NCI-H2029 (cell line): Measurements from ENCODE around the gene CHMP1B.
A peak's percentile ranks its signal among the peaks of the same experiment; 100 is the strongest.

Experiments used
- DNase-seq: peaks from one replicate; lab custom pipeline; 2025; lab: John Stamatoyannopoulos, UW

Gene CHMP1B, protein sequence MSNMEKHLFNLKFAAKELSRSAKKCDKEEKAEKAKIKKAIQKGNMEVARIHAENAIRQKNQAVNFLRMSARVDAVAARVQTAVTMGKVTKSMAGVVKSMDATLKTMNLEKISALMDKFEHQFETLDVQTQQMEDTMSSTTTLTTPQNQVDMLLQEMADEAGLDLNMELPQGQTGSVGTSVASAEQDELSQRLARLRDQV

DNA sequence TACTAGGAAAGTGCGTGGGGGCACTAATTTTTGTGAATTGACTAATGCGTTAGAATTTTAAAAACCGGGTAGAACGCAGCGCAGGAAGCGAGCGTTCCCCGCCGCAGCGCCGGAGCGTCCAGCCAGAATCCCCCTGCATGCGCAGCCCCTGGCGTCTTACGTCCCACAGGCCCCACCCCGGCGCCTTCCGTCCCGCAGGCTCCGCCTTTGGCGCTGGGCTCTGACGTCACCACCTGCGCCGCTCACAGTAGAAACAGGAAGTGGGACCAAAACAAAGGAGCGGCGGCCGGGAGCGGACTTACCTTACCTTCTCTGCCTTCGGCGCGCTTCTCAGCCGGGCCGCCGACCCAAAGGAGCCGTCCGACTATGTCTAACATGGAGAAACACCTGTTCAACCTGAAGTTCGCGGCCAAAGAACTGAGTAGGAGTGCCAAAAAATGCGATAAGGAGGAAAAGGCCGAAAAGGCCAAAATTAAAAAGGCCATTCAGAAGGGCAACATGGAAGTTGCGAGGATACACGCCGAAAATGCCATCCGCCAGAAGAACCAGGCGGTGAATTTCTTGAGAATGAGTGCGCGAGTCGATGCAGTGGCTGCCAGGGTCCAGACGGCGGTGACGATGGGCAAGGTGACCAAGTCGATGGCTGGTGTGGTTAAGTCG lies at the start of gene CHMP1B:
CHMP1B (plus strand) TSS at position 268 of the 660 bp plus-strand sequence; CDS start at position 367, 99 bp downstream.
- peak; percentile 91 for DNase-seq

DNA sequence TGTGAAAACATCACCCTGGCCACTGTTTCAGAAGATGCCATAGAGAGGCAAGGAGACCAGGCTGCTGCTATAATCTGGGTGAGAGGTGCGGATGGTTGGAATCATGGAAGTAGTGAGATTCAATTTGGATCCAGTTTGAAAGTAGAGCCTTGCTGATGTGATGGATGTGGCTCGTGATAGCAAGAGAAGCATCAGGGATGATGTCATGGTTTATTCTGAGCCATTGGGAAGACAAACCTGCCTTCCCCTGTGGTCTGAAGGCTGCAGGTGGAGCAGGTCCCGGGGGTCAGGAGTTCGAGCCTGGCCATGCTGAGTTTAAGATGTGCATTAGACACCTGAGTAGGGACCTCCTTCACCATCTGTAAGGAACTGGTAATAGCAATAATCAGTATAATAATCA lies 49.6 kb upstream of the CHMP1B start:
- no peak for DNase-seq

DNA sequence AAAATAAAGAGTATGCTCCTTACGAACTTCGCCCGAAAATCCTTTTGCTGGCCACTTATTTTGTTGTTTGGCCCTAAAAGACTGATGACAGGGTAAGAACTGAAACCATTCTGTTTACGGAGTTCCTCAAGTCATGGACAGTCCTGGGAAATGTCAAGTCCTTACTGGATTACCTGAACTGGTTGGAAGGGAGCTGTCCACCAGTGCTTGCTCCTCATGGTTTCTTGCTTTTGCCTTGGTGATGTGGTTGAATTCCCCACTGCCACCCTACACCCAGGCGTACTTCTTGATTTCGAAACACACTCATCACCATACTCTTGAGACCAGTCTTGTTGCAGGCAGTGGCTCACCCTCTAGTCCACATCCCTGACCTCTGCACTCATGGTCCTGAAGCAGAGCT lies 49.1 kb upstream of the CHMP1B start:
- DNase-seq, result no peak

DNA sequence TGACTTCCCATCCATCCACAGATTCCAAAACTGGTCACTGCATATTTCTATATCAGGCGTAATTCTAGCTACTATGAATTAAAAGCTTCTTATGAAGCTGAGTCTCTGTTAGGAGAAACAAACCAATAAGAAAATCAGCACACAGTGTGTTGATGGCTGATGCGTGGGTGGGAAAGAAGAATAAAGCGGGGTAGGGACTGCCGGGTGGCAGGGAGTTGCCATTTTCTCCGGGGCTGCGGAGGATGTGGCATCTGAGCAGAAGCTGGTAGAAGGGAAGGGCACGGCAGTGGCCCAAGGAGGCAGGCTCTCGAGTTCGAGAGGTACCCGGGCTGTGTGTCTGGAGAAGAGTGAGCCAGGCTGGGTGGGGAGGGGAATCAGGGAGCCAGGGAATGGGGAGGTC lies 48.6 kb upstream of the CHMP1B start:
- no peak for DNase-seq

DNA sequence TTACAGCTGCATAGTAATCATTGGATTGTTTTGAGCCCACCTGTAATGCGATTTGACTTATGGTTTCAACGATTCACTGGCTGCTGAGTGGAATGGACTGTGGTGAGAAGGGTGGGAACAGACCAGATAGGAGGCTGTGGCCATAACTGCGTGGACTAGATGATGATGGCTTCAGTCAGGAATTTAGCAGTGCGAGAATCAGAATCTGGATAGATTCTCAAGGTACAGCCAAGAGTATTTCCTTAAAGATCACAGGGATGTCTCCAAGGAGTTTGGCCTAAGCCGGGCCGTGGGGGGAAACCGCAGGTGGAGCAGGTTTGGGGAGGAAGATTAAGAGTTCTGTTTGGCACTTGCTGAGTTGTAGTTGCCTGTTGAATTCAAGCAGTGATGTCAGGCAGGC lies 44.0 kb upstream of the CHMP1B start:
- no peak for DNase-seq

DNA sequence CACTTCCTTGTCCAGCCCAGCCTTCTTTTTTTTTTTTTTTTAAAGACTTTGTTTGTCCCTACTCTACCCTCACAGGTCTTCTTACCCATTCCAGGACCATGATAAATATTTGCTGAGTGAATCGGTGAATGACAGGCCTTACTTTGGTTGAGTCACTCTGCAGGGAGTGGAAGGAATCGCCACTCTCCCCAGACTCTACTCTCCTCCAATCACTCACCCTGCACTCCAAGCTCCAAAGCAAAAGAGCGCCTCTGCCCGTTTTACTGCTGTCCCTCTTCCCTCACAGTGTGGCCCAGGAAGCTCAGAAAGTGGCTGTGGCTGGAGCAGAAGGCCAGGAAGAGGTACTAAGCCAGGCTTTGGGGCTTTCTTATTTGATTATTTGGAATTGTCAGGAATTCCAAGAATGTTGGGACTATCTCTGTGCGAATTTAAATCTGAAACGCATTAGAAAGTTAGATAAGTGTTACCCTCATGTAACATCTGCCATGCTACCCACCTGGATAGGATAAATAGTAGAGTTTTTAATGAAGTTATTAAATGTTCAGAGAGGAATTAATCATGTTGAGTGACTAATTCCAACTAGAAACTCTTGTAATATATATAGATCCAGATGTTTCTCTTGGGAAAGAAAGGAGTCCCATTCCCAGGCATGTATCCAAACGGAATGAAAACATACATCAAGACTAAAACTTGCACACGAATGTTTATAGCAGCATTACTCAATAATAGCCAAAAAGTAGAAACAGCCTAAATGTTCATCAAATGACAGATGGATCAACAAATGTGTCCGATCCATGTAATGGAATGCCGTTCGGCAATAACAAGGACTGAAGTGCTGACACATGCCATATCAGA lies 43.0 kb upstream of the CHMP1B start:
- no peak for DNase-seq

DNA sequence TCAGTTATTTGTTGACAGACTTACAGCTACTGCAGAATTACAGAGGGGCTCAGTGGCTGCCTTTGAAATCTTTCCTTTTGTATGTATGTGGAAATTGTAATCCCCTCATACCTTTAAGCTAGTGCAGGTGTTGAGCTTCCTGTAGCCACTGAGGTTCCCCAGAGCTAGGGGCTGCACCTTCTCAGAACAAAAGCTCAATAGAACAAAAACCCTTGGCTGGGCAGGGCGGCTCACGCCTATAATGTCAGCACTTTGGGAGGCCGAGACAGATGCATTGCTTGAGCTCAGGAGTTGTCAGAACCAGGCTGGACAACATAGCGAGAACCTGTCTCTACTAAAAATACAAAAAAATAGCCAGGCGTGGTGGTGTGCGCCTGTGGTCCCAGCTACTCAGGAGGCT lies 41.3 kb upstream of the CHMP1B start:
- no peak for DNase-seq

DNA sequence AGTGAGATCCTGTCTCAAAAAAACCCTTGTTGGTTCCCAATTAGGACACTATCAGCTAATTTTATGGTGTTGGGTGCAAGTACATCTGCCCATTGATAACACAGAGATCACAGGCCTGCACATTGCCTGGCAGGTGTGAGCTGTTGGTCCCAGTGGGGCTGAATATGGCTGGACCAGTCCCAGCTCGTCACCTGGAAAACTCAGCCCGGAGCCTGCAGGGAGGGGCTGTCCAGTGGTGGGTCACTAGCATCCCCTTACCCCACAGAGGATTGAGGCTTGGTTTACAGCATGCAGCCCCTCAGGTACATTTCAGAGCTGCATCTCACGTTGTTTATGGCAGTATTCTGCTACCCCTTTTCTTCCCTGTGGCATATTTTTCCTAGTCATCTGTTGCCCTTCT lies 40.8 kb upstream of the CHMP1B start:
- DNase-seq, result no peak

DNA sequence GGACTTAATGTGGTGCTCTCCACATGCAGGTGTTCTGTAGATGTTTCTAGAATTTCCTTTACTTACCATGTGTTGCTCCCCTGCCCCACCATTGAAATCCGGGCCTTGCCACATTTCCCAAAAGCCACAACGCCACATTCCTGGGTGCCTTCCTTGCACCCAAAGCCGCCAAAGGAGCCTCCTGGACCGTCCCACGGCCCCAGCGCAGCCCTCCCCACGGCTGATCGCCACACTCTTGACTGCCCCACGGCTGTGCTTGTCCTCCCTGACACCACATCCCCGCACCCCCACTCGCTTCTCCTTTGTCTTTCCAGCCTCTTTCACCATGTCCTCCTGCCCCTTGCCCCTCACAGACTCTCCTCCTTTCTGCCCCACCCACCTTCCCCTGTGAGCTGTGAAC lies 40.2 kb upstream of the CHMP1B start:
- DNase-seq, result no peak

DNA sequence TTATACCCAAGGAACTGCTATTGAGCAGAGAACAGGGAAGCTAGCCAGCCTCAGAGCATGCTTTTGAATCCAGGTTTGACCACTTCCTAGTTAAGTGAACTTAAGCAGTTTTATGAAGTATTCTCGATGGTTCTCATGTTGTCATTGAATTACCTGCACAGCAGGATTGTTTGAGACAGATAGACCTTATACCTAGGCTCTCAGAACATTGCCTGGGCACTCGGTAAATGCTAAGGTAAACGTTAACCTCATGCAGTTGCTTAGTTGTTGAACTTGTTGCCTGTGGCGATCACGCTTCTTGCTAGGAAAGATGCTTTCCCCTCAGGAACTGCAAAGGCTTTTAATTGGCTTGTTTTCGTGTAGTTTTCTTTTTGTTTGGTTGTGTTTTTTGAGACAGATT lies 34.0 kb upstream of the CHMP1B start:
- DNase-seq, result peak; percentile 13

DNA sequence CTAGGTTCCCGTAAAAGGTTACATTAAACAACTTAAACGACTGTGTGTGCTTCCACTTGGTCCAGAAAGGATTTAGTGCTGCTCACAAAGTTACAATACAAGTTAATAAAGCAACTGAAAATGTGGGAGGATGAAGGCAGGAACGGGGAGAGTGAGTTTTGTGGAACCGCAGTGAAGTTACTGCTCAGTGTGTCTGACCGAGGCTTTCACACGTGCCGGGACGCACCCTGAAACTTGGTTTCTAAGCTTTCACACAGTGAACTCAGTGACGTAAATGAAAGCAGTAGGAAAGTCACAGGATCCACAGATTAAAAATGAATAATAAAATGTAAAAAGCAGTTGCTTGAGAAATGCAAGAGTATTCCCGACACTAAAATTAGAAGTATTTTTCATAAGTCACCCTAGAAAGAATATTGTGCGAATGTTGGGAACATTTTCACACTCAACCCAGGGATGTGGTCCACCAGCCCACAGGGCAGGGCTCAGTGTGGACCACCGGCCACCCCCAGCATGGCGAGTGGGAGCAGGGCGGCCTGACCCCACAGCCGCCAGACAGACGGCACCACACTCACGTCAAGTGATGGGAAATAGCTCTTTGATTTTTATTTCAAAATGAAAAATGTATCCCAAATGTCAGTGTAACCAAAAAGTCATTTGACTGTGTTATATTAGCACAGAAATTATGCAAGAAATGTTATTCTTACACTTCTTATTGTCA lies 32.6 kb upstream of the CHMP1B start:
- DNase-seq, result no peak

DNA sequence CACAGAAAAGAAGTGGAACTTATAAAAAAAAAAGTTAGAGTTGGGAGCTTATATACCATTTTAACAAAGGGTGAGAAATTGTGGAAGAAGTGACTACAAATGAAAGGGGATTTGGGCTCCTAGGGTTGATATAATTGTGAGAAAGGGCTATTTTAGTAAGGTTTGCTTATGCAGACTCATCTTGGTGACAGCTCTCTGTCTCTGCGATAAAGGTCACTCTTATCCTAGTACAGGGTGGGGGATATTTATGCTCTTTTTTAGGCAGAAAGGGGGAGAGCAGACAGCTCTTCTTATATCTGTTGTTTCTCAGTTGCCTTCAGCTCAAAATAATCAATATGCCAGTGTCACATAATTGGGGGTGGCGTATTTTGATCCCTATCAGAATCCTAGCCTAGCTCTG lies 31.3 kb upstream of the CHMP1B start:
- DNase-seq, result no peak

DNA sequence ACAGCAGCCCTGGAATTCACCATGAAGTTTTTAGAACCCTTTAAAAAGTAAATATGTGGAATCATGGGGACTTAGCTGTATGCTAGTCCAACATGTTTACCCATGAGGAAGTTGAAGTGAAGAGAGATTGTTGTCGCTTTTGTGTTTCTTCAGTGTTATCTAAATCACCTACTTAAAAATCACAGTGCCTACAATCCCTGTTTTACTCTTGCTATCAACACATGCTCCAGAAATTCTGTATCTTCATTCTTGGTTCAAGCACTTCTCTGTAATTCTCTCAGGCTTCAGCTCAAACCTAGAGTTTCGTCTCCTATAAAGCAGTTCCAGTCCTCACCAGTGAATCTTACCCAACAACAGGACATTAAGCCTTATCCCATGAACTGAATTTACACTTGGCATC lies 30.5 kb upstream of the CHMP1B start:
- no peak for DNase-seq

DNA sequence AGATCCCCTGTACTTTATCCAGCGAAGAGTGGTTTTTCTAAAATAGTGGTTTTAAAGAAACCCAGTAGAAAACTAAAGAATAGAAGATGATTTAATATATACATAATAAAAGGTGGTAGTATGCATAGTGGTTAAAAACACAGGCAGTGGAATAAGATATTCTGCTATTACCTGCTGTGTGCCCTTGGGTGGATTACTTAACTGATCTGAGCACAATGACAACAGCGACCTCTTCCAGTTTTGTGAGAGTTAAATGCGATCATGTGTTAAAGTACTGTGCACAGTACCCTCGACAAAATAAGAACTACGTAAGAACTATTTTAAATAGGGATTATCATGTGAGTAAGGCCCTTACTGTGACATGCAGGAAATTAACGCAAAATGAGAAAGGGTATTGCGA lies 30.0 kb upstream of the CHMP1B start:
- DNase-seq, result no peak

DNA sequence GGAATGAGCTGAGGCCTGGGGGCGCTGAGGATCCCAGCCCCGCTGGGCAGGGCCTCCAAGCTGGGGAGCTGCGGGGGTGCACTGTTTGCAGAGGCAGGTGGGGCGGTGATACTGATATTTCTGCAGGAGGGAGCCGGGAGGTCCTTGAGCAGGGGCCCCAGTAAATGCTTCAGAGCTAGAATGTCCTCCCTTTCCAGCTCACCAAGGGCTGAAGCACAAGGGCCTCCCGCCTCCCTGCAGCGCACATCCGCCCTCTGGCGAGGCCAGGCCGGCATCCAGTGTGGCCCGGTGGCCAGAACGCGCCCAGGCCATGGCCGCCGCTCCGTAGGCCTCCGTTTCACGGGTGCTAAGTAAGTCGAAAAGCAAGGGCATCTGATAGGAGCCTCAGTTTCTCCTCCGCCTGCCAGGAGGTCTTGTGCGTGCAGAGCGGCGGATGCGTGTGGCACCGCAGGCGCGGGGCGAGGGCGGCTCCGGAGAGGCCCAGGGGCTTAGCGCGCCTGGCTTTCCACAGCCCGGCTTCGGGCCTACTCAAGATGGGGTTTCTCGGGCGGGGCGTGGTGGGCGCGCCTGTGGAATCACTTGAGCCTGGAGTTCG lies 29.5 kb upstream of the CHMP1B start:
- DNase-seq, result no peak

DNA sequence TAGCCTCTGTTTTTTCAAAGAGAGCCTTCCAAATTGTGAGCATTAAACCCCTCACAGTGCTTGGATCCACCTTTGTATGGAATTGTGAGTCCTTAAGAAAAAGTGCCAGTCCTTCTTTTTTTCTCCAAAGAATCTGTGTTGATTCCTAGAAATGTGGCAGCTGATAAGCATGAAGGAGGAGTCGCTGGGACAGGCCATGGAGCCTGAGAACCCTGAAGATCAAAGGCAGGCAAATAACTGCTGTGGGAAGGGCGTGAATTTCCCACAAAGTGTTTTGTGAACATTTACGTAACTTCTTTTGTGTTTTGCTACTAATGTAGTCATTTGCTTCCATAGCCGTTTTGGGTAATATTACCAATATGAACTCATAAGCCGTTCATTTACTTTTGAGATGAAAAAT lies 27.7 kb upstream of the CHMP1B start:
- no peak for DNase-seq

DNA sequence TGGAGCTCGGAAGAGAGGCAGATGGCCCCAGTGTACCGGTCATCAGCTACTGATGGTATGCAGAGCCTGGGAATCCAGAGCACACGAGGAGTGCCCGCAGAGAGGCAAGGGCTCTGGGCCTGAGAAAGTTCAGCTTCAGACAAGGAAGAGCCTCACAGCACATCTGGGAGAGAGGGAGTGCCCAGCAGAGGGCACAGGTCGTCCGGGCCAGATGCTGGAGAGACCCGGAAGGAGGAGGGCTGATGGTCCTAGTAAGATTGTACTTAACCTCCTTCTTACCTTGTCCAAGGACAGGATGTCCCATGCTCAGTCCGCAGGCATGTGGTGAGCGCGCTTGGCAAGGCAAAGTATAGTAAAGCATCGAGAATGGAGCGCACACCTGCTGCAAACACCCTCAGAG lies 24.4 kb upstream of the CHMP1B start:
- DNase-seq, result no peak

DNA sequence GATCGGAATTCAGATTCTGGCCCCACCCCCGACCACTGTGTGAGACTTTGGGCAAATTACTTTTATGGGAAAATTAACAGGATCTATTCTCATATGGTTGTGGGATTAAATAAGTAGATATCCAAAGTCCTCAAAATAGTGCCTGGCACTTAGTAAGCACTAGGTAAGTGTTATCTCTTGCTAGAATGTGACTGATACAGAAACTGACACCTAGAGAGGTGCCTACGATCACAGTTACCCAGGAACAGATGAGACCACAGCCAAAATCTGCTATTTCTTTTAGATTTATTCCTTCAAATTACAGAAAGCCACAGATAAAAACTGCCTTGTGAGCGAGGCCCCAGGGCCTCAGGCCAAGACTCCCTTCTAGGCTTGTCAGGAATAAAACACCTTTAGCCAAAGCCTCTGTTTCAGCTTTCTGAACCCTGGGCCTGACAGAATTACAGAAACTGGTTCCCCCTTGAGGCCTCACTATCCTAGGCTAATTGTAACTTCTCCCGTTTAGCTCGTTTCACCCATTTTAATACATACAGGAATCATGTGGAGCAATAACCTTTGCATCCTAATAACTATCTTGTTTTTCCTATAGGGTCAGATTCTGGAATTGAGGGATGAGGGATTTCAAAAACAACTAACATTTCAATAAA lies 22.3 kb upstream of the CHMP1B start:
- no peak for DNase-seq

DNA sequence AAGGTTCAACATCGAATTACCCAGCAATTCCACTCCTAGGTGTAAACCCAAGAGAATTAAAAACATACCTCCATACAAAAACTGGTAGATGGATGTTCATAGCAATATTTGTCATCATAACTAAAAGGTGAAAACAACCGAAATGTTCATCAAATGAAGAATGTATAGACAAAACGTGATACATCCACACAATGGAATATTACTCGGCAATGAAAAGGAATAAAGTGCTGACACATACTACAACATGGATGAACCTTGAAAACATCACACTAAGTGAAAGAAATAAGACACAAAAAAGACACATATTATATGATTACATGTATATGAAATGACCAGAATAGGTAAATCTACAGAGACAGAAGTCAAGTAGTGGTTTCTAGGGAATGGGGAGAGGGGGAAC lies 20.6 kb upstream of the CHMP1B start:
- no peak for DNase-seq

DNA sequence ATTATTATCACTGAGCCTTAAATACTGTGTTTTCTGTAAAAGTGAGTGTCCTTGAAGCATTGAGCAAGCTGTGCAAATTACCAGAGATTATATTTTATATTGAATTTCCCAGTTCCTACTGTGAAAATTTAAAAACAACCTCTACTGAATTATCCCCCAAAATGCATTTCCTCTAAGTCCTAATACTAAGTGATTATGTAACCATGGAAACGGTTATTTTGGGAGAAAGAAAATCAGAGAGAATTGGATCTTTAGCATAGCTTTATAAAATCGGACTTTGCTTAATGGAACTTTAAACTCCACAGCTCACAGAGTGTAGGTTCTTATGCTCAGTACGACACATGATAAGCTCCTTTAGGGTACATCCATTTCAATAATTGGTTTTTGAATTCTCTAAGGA lies 19.3 kb upstream of the CHMP1B start:
- no peak for DNase-seq

DNA sequence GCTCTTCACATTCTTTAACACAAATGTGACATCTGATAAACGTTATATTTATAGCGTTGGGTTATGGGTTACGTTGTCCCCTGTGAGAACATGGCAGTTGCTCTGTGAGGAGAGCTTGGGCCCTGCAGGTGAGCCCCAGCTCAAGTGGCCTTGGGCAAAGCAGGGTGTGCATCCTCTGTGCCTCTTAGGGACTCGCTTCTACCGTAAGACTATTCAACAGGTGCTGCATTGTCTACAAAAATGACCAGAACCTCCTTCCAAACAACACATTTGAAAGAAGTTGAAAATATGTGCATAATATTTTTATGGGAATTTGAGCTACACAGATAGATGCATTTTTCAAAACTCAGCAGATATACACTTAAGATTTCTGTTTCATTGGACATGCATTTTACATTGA lies 16.4 kb upstream of the CHMP1B start:
- DNase-seq, result no peak

DNA sequence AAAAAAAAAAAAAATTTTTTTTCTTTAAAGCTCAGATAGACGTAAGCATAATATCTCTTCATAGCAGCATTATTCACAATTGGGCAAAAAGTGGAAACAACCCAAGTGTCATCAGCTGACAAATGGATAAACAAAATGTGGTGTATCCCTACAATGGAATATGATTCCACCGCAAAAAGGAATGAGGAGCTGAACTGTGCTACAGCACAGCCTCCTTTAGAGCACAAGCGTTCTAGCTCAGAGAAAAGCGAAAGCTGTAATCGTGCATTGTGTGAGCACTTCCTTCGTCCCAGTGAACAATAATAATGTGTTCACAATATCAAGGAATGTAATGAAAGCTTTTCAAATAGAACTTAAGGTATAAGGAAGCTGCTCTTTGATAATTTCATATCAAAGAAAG lies 11.7 kb upstream of the CHMP1B start:
- no peak for DNase-seq
